Kidney (tissue), 14 donors: Measurements from ENCODE around the gene TBL3. TPM values are rescaled to one million over a fixed set of nuclear protein-coding genes. Genes with fewer than 3 reads are reported as not detected.
"Not testable (repeated sequence)": the region's sequence is repeated elsewhere in the genome, so short reads cannot be mapped to it uniquely, and the experiment has no call there.

ENCODE experiments used
- DNase-seq, 5 donors: peaks; one replicate each; pipeline ENCODE4 v3.0.0-alpha.2; 2013 to 2020
- FAIRE-seq: peaks from 2 replicates; lab custom pipeline; 2012; peaks lifted over from hg19 to GRCh38; lab: Jason Lieb, UNC
- H3K27ac ChIP-seq, 2 donors: one replicate each; pipeline ENCODE4 v1.7.0; 2013; ENCODE audit warnings: low read depth in 2 of 2, low read length in 2 of 2, inconsistent platforms in 1 of 2
- H3K27me3 ChIP-seq: one replicate; pipeline ENCODE4 v1.7.1; 2013; ENCODE audit warnings: low read length, inconsistent platforms; ENCODE audit not compliant: control insufficient read depth, insufficient read depth
- H3K36me3 ChIP-seq, 3 donors: one replicate each; pipeline versions ENCODE4 v1.7.0 to v1.7.1; 2013; ENCODE audit warnings: low read length in 3 of 3, control low read depth in 1 of 3, inconsistent platforms in 1 of 3; ENCODE audit not compliant: insufficient read depth in 3 of 3, control insufficient read depth in 2 of 3
- H3K4me1 ChIP-seq, 3 donors: one replicate each; pipeline versions ENCODE4 v1.7.0 to v1.7.1; 2013; ENCODE audit warnings: low read length in 3 of 3, inconsistent platforms in 1 of 3, low read depth in 1 of 3; ENCODE audit not compliant: control insufficient read depth in 2 of 3, insufficient read depth in 2 of 3
- H3K4me3 ChIP-seq, 3 donors: one replicate each; pipeline versions ENCODE4 v1.7.0 to v1.8.1; 2013; ENCODE audit warnings: low read length in 3 of 3, control low read depth in 1 of 3, inconsistent platforms in 1 of 3
- H3K9ac ChIP-seq, 3 donors: one replicate each; pipeline versions ENCODE4 v1.7.0 to v1.7.1; 2013; ENCODE audit warnings: low read length in 3 of 3, control low read depth in 1 of 3, inconsistent platforms in 1 of 3
- H3K9me3 ChIP-seq, 3 donors: one replicate each; pipeline versions ENCODE4 v1.7.0 to v1.7.1; 2013; ENCODE audit warnings: low read length in 3 of 3, control low read depth in 1 of 3, inconsistent platforms in 1 of 3; ENCODE audit not compliant: control insufficient read depth in 2 of 3, insufficient read depth in 1 of 3
- intact Hi-C: fragments of 100-400 bp; cut with DNase I; formaldehyde crosslinking; loops from one replicate; pipeline ENCODE4 v1.11.1; 2022
- polyA plus RNA-seq: library from polyadenylated mRNA; stranded (reverse); fragments of 350-450 nt; fragmentation: Illumina TruSeq; extraction: RNeasy Lipid Tissue Mini Kit (QIAGEN cat#74804); gene quantifications from one replicate; pipeline ENCODE4 v1.2.3, GENCODE V29; 2014; ENCODE audit warnings: low read depth, low replicate concordance; ENCODE audit not compliant: insufficient read depth
- total RNA-seq: library from RNA; stranded (reverse); fragmentation: NEBNext Ultra II Directional; extraction: Animal tissue kit (Norgen Biotek cat#: 25700); gene quantifications from one replicate; pipeline ENCODE4 v1.2.1, GENCODE V29; 2021
- TF ChIP-seq, protein P1 (sequence below): IDR thresholded peaks from 3 replicates; pipeline ENCODE4 v1.5.1; 2012; ENCODE audit warnings: mild to moderate bottlenecking, moderate library complexity, borderline replicate concordance; ENCODE audit not compliant: insufficient read depth; ENCODE audit errors: extremely low read depth
- donor health status: control.
- donor health status: control.
- donor health status: control.
- donor health status: control.
- donor health status: control.
- donor health status: DM: yes; HTN: yes; CAD: no.
- donor health status: Normal renal cell carcinoma (clear cell type).

The TBL3 gene
- total and polyA plus RNA-seq, 2 donors from 2014 or later, result 33.3 to 38.5 TPM

DNA sequence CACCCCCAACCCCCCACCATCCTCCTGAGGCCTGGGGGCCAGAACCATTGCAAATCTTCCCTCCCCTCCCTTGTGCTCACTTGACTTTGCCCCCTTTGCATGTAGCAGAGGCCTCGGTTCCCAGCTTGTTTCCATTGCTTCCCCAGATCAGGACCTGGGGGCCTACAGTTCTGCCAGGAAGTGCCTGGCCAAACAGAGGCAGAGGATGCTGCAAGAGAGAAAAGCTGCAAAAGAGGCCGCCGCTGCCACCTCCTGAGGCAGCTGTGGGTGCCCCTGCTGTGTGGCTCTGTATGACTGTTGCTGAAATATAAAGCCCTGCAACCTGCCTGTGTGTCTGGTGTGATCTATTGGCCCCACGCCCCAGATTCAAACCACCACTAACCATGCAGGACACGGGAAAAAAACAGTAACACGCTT, 10.2 kb upstream of the TBL3 start:
- peaks cover 0 to 21% (median 20%) of the 10 kb centered on the region in 3 donors for H3K4me1 ChIP-seq
- intact Hi-C loops, result no loop called here
- no peaks in the 10 kb centered on the region for H3K9me3 ChIP-seq
- no peak for FAIRE-seq
- TF ChIP-seq, protein P1, sequence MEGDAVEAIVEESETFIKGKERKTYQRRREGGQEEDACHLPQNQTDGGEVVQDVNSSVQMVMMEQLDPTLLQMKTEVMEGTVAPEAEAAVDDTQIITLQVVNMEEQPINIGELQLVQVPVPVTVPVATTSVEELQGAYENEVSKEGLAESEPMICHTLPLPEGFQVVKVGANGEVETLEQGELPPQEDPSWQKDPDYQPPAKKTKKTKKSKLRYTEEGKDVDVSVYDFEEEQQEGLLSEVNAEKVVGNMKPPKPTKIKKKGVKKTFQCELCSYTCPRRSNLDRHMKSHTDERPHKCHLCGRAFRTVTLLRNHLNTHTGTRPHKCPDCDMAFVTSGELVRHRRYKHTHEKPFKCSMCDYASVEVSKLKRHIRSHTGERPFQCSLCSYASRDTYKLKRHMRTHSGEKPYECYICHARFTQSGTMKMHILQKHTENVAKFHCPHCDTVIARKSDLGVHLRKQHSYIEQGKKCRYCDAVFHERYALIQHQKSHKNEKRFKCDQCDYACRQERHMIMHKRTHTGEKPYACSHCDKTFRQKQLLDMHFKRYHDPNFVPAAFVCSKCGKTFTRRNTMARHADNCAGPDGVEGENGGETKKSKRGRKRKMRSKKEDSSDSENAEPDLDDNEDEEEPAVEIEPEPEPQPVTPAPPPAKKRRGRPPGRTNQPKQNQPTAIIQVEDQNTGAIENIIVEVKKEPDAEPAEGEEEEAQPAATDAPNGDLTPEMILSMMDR, result no peak
- no peaks in the 10 kb centered on the region for H3K27me3 ChIP-seq
- H3K27ac ChIP-seq, result no peak overlapping the region
- DNase-seq, result no peak
- H3K36me3 ChIP-seq, result peaks cover 0 to 6% (median 6%) of the 10 kb centered on the region in 3 donors
- no peak overlapping the region for H3K9ac ChIP-seq
- H3K4me3 ChIP-seq, result no peak overlapping the region

DNA sequence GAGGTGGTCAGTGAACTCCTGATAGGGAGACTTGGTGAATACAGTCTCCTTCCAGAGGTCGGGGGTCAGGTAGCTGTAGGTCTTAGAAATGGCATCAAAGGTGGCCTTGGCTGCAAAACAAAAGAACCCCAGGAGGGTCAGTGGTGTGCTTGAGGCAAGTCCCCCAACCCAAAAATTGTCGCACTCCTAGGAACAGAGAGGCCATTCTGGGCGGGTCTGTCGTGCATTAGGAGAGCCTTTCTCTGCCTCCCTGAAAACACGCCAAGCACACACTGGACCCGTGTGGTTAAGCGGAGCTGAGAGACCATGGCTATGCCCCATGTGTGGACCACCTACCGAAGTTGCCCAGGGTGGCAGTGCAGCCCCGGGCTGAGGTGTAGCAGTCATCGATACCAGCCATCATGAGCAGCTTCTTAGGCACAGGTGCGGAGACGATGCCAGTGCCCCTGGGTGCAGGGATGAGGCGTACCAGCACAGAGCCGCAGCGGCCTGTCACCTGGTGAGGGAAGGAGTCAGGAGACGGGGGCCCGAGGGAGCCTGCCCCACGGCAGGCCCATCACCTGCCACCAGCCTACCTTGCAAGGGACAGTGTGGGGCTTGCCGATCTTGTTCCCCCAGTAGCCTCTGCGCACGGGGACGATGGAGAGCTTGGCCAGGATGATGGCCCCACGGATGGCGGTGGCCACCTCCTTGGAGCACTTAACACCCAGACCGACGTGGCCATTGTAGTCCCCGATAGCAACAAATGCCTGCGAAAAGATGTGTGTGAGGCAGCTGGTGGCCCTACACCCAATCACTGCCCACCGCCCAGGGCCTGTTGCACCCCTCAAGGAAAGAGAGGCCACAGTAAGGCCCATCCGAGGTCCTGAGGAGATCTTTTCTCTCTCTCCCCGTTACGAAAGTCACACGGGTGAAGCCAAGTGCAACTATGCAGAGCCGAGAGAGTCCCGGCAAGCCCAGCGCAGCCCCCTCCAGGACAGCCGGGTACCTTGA, 9.4 kb upstream of the TBL3 start:
- H3K27me3 ChIP-seq, H3K9ac ChIP-seq, H3K4me3 ChIP-seq, H3K9me3 ChIP-seq, intact Hi-C loops, FAIRE-seq, H3K27ac ChIP-seq, H3K36me3 ChIP-seq, DNase-seq: not testable (repeated sequence)
- H3K4me1 ChIP-seq, result peaks cover 0 to 21% (median 20%) of the 10 kb centered on the region in 3 donors

DNA sequence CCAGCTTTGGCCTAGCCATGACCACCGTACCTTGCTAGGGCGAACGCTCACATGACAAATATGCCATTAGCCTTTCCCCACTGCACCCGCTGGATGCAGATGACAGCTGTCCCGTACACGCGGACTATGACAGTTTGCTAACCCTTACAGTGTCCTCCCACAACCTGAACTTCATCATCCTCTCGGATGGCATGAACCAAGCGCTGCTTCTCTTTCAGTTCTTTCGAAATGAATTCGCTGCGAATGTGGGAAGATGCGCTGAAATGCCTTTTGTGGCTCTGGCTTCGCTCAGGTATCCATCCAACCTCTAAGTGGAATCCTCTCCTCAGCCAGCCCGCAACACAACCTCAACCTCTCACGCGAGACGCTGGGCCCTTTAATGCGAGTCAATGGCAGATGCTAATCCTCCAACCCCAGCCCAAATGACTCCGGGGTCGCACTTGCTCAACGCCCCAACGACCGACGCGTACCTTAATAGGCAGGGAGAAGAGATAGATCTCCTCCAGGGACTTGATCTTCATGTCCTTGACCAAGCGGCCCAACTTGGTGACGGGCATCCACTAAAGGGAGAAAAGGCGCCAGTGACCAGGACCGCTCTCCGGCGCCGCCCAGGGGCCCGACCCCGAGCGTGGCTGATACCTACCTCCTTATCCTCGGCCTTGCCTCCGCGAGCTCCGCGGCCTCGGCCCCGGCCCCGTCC, 7.9 kb upstream of the TBL3 start:
- Histone ChIP-seq H3K9me3 (no peaks in the 10 kb centered on the region), H3K27ac (peak overlapping the region; percentile 93 to 95), H3K27me3 (no peaks in the 10 kb centered on the region), H3K4me3 (peak overlapping the region; percentile 61 to 80 (median 76)), H3K36me3 (peaks cover 0 to 6% (median 6%) of the 10 kb centered on the region in 3 donors), H3K9ac (peak overlapping the region; percentile 45 to 93 (median 71)), H3K4me1 (peaks cover 0 to 20% (median 18%) of the 10 kb centered on the region in 3 donors)
- DNase-seq (peak; percentile 54 to 85 (median 61)), FAIRE-seq (no peak)
- TF ChIP-seq, protein P1, result no peak
- intact Hi-C loops, result no loop called here
